ENCODE results near the gene SYNPO.

DNA sequence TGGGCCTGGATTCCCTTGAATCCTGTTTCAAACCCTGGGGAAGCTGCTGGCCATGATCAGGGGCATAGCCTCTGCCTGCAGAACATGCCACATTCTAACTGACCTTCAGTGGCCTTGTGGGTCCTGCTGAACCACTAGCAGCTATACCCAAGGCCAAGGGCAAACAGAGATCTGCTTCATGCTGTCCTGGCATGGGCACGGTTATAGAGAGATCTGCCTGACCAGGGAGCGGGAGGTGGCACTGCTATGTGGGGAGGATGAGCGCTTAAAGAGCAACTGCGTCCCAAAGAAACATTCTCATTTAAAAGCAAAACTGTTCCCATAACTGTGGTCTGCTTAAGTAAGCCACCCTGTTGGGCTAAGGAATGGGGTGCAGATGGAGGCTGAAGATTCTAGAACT, 36.5 kb upstream of the SYNPO start:
- TF ChIP-seq, protein P1, sequence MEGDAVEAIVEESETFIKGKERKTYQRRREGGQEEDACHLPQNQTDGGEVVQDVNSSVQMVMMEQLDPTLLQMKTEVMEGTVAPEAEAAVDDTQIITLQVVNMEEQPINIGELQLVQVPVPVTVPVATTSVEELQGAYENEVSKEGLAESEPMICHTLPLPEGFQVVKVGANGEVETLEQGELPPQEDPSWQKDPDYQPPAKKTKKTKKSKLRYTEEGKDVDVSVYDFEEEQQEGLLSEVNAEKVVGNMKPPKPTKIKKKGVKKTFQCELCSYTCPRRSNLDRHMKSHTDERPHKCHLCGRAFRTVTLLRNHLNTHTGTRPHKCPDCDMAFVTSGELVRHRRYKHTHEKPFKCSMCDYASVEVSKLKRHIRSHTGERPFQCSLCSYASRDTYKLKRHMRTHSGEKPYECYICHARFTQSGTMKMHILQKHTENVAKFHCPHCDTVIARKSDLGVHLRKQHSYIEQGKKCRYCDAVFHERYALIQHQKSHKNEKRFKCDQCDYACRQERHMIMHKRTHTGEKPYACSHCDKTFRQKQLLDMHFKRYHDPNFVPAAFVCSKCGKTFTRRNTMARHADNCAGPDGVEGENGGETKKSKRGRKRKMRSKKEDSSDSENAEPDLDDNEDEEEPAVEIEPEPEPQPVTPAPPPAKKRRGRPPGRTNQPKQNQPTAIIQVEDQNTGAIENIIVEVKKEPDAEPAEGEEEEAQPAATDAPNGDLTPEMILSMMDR (optimal IDR thresholded peaks at IDR 0.05 in 1 of 3, IDR thresholded peaks at IDR 0.05 in 1 of 3, conservative IDR thresholded peaks at IDR 0.05 in 1 of 3; ENCODE audit: extremely low read depth in 1 of 3, insufficient read depth in 2 of 3, low read length in 3 of 3): no peak
- TF ChIP-seq EZH2 (IDR thresholded peaks at IDR 0.05; ENCODE audit: low read length): no peak
